ENCODE results near the gene WDR20. TPM values are rescaled to one million over a fixed set of nuclear protein-coding genes. Genes with fewer than 3 reads are reported as not detected.

WDR20 gene
- 11.0 and 17.8 TPM in 2 replicates for total RNA-seq

DNA sequence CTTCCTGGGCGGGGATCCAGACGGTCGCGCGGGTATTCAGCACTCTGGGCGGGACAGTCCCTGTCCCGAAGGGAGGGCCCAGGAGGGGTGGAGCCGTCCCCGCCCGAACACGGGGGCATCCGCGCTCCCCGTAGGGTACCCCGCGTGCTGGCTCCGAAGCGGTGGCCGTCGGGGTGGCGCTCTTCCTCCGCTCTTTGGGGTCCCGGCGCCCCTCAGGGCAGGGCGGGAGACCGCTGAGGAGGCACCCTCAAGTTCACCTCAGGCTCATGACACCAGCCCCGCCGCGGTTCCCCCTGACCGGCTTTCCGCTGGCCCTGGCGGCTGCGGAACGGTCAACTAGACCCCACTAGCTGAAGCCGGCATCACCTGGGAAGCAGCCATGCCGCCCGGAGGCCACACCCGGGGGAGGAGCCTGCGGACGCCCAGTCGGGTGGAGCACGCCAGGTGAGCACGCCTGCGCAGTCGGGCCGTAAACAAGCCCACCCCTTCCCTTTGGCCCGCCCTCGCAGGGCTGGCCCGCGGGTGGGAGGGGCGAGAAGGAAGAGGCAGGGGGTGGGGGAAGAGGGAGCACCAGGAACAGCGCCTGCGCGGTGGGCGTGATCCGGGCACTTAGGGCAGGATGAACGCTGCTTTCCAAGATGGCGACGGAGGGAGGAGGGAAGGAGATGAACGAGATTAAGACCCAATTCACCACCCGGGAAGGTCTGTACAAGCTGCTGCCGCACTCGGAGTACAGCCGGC lies at the start of gene WDR20:
TSS of gene WDR20 (plus strand) at position 612 of the 741 bp plus-strand sequence. CDS start at position 639, 27 bp downstream.

Other genes with a start within 250 kb of the WDR20 start
- gene DYNC1H1, start 175.3 kb upstream of the WDR20 start, total RNA-seq = 507 and 990 TPM in 2 replicates
- 224 and 367 TPM in 2 replicates for gene HSP90AA1, start 52.9 kb upstream of the WDR20 start, total RNA-seq
- gene MOK, start 165.3 kb downstream of the WDR20 start, total RNA-seq = 15.1 and 22.9 TPM in 2 replicates
- 6.6 and 10.4 TPM in 2 replicates for gene ZNF839, start 179.8 kb downstream of the WDR20 start, total RNA-seq
- gene CINP, start 223.0 kb downstream of the WDR20 start, total RNA-seq = 54.7 and 74.2 TPM in 2 replicates
- gene TECPR2, start 223.0 kb downstream of the WDR20 start, total RNA-seq = 11.0 and 13.9 TPM in 2 replicates